CD4-positive, alpha-beta T cell treated with Interleukin-6 for 4 hours (primary cell): ENCODE measurements around the gene ZRANB3.
"Not testable (repeated sequence)": the region's sequence is repeated elsewhere in the genome, so short reads cannot be mapped to it uniquely, and the experiment has no call there.

ENCODE experiments used
- DNase-seq: peaks from one replicate; pipeline ENCODE4 v3.0.0-alpha.2; 2020; ENCODE audit warnings: mixed read lengths

Gene ZRANB3

GRCh38 chr2:135530313-135531230 is at the start of gene ZRANB3:
TSS of gene ZRANB3 (minus strand) at chr2:135531218.
- DNase-seq = peak; percentile 95

GRCh38 chr2:135573620-135574019 is 42.6 kb upstream of the ZRANB3 start:
- no peak for DNase-seq

GRCh38 chr2:135570884-135571283 is 39.9 kb upstream of the ZRANB3 start:
- DNase-seq = no peak

GRCh38 chr2:135563793-135564192 is 32.8 kb upstream of the ZRANB3 start:
- DNase-seq = no peak

GRCh38 chr2:135561925-135562324 is 30.9 kb upstream of the ZRANB3 start:
- DNase-seq = no peak

GRCh38 chr2:135557530-135557929 is 26.5 kb upstream of the ZRANB3 start:
- no peak for DNase-seq

- DNase-seq = no peak
Measured at GRCh38 chr2:135555311-135555710, 24.3 kb upstream of the ZRANB3 start.

GRCh38 chr2:135552887-135553286 is 21.9 kb upstream of the ZRANB3 start:
- no peak for DNase-seq

- DNase-seq = no peak
Measured at GRCh38 chr2:135551356-135551755, 20.3 kb upstream of the ZRANB3 start.

GRCh38 chr2:135547311-135547710 is 16.3 kb upstream of the ZRANB3 start:
- no peak for DNase-seq

- DNase-seq = no peak
Measured at GRCh38 chr2:135546436-135546835, 15.4 kb upstream of the ZRANB3 start.

GRCh38 chr2:135533545-135533944 is 2.5 kb upstream of the ZRANB3 start:
- DNase-seq = not testable (repeated sequence)

GRCh38 chr2:135532581-135532980 is 1.6 kb upstream of the ZRANB3 start:
- no peak for DNase-seq

- peak; percentile 96 for DNase-seq
Measured at GRCh38 chr2:135531231-135532197, 496 bp upstream of the ZRANB3 start, which contains the start of gene R3HDM1. TSS of gene R3HDM1 (plus strand) at chr2:135531484. CDS start at chr2:135604846, 73,362 bp downstream.

GRCh38 chr2:135528006-135528405 is 3.0 kb downstream of the ZRANB3 start:
- no peak for DNase-seq

GRCh38 chr2:135525786-135526185 is 5.2 kb downstream of the ZRANB3 start:
- DNase-seq = no peak

- no peak for DNase-seq
Measured at GRCh38 chr2:135512099-135512498, 18.9 kb downstream of the ZRANB3 start.

- no peak for DNase-seq
Measured at GRCh38 chr2:135510577-135510976, 20.4 kb downstream of the ZRANB3 start.

- DNase-seq = no peak
Measured at GRCh38 chr2:135504811-135505210, 26.2 kb downstream of the ZRANB3 start.

- DNase-seq = not testable (repeated sequence)
Measured at GRCh38 chr2:135498588-135498987, 32.4 kb downstream of the ZRANB3 start.

GRCh38 chr2:135494917-135495316 is 36.1 kb downstream of the ZRANB3 start:
- DNase-seq = no peak

- DNase-seq = no peak
Measured at GRCh38 chr2:135494503-135494902, 36.5 kb downstream of the ZRANB3 start.

- no peak for DNase-seq
Measured at GRCh38 chr2:135490376-135490775, 40.6 kb downstream of the ZRANB3 start.
